ENCODE data around the gene ZNF653.
A peak's percentile ranks its signal among the peaks of the same experiment; 100 is the strongest.
"Not testable (repeated sequence)": the region's sequence is repeated elsewhere in the genome, so short reads cannot be mapped to it uniquely, and the experiment has no call there.

The ZNF653 gene

DNA sequence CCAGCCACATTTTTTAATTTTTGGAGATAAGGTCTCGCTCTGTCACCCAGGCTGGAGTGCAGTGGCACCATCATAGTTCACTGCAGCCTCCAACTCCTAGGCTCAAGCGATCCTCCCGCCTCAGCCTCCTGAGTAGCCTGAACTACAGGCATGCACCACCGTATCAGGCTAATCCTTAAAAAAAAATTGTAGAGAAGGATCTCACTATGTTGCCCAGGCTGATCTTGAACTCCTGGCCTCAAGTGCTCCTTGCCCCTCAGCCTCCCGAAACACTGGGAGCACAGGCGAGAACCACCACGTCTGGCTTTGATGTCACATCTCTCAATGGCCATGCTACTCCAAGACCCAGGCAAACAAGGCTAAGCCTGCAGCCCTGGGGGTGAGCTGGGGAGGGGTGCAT is 49.0 kb downstream of the ZNF653 start:
- DNase-seq (ENCODE audit: low read depth in 3 of 3), result no peak

DNA sequence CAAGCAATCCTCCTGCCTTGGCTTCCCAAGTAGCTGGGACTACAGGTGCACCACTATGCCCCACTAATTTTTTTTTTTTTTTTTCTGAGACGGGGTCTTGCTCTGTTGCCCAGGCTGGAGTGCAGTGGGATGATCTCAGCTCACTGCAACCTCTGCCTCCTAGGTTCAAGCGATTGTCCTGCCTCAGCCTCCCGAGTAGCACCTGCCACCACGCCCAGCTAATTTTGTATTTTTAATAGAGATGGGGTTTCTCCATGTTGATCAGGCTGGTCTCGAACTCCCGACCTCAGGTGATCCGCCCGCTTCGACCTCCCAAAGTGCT is 50.4 kb downstream of the ZNF653 start:
- DNase-seq (ENCODE audit: low read depth in 3 of 3), result not testable (repeated sequence)

DNA sequence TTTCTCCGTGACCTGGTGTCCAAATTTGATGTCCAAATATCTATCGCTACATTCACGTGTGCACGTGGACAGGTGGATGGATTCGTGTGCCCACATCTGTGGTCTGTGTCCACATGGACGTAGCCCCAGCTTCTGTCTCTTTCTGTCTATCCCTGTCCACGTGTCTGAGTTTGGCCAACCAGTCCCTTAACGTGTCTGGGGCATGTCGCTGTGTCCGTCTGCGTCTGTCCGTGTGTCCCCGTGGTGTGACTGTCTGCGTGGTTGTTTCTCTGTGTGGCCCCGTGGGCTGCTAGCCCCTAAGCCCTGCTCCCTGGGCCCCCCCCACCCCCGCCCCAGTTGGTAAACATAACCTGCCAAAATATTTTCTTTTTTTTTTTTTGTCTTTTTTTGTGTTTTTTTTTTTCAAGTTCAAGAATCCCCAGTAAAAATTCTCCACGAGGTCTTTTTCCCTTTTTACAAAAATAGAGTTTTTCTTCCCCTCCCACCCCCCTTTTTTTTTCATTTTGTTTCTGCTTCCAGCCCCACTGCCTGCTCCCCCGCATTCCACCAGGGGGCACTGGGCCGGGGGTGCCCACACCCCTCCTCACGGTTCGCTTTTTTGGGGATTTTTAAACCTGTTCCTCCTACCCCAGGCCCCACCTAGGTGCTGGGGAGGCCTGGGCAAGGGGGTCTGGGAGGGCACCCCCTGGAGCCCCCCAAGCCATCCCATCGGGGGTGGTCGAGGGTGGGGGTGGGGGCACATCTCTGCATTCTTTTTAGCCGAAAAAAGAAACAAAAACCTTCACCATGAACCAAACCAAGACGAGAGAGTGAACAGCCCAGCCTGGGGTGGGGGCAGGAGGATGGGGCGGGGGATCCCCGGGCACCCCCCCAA is 51.9 kb downstream of the ZNF653 start:
- DNase-seq (ENCODE audit: low read depth in 3 of 3), result no peak

- DNase-seq (ENCODE audit: low read depth in 3 of 3), result no peak
These were observed 52.9 kb downstream of the ZNF653 start for GRCh38 chr19:11452620-11453310.

- DNase-seq (ENCODE audit: low read depth in 3 of 3), result no peak
These were observed 53.6 kb downstream of the ZNF653 start for GRCh38 chr19:11451871-11452619.

DNA sequence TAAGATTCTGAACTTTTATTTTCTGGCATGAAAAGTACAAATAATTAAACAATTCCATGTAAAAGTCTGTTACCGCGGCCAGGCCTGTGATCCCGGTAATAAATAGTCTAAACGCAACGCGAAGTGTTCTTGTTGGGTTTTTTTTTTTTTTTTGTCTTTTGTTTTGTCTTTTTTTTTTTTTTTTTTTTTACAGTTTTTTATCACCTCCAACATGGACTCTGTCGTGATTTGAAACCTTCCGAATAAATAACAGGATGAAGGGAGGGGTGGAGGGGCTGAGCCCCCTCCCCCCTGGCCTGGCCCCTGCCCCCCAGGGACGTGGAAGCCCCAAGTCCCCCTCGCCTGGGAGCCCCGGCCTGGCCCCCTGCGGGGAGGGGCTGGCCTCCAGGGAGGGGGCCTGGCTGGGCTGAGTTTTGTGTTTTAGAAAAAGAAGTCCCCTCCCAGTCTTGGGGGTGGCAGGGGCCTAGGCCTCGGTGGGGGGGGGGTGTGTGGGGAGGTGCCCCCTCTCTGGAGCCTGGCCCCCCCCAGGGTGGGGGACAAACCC is 54.2 kb downstream of the ZNF653 start:
- no peak for DNase-seq (ENCODE audit: low read depth in 3 of 3)

- no peak for DNase-seq (ENCODE audit: low read depth in 3 of 3)
These were observed 54.9 kb downstream of the ZNF653 start for GRCh38 chr19:11450570-11451326.

- no peak for DNase-seq (ENCODE audit: low read depth in 3 of 3)
These were observed 56.6 kb downstream of the ZNF653 start for GRCh38 chr19:11448923-11449554.

DNA sequence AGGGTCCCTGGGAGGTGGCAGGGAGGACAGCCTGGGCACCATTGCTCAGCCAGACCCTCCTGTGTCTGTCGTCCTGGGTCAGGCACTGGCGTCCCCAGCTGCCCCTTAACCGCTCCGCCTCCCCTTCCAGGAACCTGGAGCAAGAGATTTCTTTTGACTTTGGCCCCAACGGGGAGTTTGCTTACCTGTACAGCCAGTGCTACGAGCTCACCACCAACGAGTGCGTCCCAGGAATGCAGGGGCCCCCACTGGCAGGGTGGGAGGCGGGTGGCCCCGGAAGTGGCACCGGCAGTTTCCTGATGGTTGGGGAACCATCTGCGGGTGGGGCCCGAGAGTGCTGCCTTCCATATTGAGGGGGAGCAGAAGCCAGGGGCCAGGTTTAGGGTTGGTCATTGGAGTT is 57.2 kb downstream of the ZNF653 start:
- no peak for DNase-seq (ENCODE audit: low read depth in 3 of 3)

GRCh38 chr19:11447347-11448262 is 58.0 kb downstream of the ZNF653 start:
- DNase-seq (ENCODE audit: low read depth in 3 of 3), result no peak

- peak in 1 of 3 donors; percentile 43 for DNase-seq (ENCODE audit: low read depth in 3 of 3)
These were observed 58.9 kb downstream of the ZNF653 start for GRCh38 chr19:11446652-11447301.

DNA sequence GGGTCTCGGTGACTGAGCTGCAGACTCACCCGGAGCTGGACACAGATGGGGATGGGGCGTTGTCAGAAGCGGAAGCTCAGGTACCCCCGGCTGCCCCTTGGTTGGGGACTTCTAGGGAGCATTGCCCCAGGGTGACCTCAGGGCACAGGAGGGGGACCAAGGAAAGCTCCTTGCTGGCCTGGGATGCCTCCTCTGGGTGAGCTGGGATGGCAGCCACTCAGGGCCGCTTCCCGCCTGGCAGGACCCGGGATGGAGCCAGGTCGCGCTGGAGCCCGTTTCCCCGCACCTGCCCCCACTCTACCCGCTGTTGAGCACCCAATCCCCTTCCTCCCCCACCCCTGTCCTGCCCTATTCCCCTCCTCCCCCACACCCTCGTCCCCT is 59.4 kb downstream of the ZNF653 start:
- DNase-seq (ENCODE audit: low read depth in 3 of 3), result no peak

GRCh38 chr19:11445141-11445540 is 60.5 kb downstream of the ZNF653 start:
- DNase-seq (ENCODE audit: low read depth in 3 of 3), result no peak

- no peak for DNase-seq (ENCODE audit: low read depth in 3 of 3)
These were observed 61.6 kb downstream of the ZNF653 start for GRCh38 chr19:11444059-11444458.

DNA sequence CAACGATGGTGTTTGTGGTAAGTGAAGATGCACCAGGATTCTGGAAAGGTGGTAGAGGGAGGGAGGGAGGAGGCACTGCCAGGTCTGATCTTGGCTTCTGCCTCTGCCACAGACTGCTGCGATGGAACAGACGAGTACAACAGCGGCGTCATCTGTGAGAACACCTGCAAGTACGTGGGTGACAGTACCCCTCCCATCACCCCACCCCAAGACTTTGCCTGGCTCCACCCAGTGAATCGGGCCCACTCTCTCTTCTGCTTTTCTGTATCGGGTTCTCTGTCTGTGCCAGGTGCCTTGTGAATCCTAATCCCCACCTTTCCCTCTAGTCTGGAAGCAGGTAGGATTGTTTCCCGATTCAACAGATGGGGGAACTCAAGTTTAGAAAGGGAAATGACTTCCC is 67.7 kb downstream of the ZNF653 start:
- no peak for DNase-seq (ENCODE audit: low read depth in 3 of 3)

- DNase-seq (ENCODE audit: low read depth in 3 of 3), result no peak
These were observed 69.8 kb downstream of the ZNF653 start for GRCh38 chr19:11435833-11436313.

- peak; percentile 96 to 99 (median 99) for DNase-seq (ENCODE audit: low read depth in 3 of 3)
These were observed 70.4 kb downstream of the ZNF653 start, which contains the start of the genes ODAD3 and PRKCSH for GRCh38 chr19:11435057-11435832. TSS of gene ODAD3 (minus strand) at chr19:11435121. CDS start at chr19:11435016, 105 bp downstream. TSS of gene PRKCSH (plus strand) at chr19:11435635. CDS start at chr19:11436118, 483 bp downstream.

DNA sequence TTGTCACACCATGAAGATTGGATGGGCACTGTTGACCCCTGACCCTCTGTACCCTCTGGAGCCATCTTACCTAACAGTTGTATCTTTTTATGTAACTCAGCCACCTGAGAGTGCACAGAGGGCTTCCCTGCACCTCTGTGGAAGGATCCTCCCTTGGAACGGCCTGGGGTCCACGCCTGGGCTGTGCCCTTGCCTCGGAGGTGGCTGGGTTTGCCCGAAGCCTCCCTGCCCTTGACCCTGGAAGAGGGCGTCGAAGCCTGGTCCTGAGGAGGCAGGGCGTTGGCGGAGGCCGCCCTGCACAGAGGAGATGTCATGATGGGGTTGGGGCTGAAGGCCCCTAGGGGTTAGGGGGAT is 71.0 kb downstream of the ZNF653 start:
- DNase-seq (ENCODE audit: low read depth in 3 of 3), result no peak
